Right lobe of liver (tissue), 4 donors: ENCODE results near the gene LHFPL2.

ENCODE experiments used
- POLR2A ChIP-seq: fragments of 450-650 bp; IDR thresholded peaks from one replicate; pipeline ENCODE4 v1.6.1; 2017; ENCODE audit warnings: antibody characterized with exemption, mild to moderate bottlenecking
- TF ChIP-seq, protein P1 (sequence below), 4 donors: fragments of 200-600 bp in 3 of 4; fragments of 450-650 bp in 1 of 4; IDR thresholded peaks; one replicate each; pipeline versions ENCODE4 v1.5.1 to v1.8.0; 2016 to 2022; ENCODE audit warnings: antibody characterized with exemption in 4 of 4, mild to moderate bottlenecking in 2 of 4
- donor health status: DM: no; HTN: no; CAD: no.
- donor health status: DM: no; HTN: no; CAD: no.
- donor health status: DM: no; HTN: yes; CAD: no.

DNA sequence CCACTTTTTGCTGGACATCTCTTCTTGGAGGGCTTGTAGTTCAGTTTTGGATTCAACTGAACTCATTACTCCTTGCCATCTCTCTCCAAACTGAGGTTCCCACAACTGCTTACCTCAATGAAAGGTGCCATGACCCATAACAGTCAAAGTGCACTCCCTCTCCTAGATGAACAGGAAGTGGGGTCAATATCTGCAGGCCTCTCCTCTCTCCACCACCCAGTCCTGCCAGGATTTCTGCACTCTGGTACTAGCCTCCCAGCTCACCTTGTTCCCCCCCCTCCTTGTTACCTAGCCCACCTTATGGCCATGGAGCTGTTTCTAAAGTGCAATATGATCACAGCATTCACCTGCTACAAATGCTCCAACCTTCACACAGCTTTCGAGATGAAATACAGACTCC is 5.9 kb downstream of the LHFPL2 start:
- TF ChIP-seq, protein P1, sequence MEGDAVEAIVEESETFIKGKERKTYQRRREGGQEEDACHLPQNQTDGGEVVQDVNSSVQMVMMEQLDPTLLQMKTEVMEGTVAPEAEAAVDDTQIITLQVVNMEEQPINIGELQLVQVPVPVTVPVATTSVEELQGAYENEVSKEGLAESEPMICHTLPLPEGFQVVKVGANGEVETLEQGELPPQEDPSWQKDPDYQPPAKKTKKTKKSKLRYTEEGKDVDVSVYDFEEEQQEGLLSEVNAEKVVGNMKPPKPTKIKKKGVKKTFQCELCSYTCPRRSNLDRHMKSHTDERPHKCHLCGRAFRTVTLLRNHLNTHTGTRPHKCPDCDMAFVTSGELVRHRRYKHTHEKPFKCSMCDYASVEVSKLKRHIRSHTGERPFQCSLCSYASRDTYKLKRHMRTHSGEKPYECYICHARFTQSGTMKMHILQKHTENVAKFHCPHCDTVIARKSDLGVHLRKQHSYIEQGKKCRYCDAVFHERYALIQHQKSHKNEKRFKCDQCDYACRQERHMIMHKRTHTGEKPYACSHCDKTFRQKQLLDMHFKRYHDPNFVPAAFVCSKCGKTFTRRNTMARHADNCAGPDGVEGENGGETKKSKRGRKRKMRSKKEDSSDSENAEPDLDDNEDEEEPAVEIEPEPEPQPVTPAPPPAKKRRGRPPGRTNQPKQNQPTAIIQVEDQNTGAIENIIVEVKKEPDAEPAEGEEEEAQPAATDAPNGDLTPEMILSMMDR (IDR thresholded peaks at IDR 0.05): no peak
- no peak for TF ChIP-seq POLR2A
